H9 (cell line): ENCODE results near the gene SIK2. TPM values are rescaled to one million over a fixed set of nuclear protein-coding genes. Genes with fewer than 3 reads are reported as not detected.

Source experiments
- DNase-seq: peaks from one replicate; pipeline ENCODE4 v3.0.0-alpha.2; 2017
- H2AFZ ChIP-seq: one replicate; pipeline ENCODE4 v1.6.1; 2013; ENCODE audit warnings: mild to moderate bottlenecking, low read length, control low read depth, moderate library complexity
- H2AK5ac ChIP-seq: 2 replicates; pipeline ENCODE4 v1.6.1; 2013; ENCODE audit warnings: low read length, control low read depth, mixed read lengths; ENCODE audit not compliant: insufficient read length
- H2BK120ac ChIP-seq: one replicate; pipeline ENCODE4 v1.6.1; 2013; ENCODE audit warnings: low read depth, mild to moderate bottlenecking, low read length, control low read depth, inconsistent platforms; ENCODE audit not compliant: poor library complexity, severe bottlenecking
- H2BK12ac ChIP-seq: 2 replicates; pipeline ENCODE4 v1.6.1; 2013; ENCODE audit warnings: low read length, control low read depth, mixed read lengths, low read depth; ENCODE audit not compliant: insufficient read length
- H2BK15ac ChIP-seq: 2 replicates; pipeline ENCODE4 v1.6.1; 2013; ENCODE audit warnings: low read depth, low read length, control low read depth
- H2BK20ac ChIP-seq: one replicate; pipeline ENCODE4 v1.6.1; 2013; ENCODE audit warnings: low read depth, mild to moderate bottlenecking, low read length, control low read depth, inconsistent platforms; ENCODE audit not compliant: poor library complexity, severe bottlenecking
- H2BK5ac ChIP-seq: 2 replicates; pipeline ENCODE4 v1.6.1; 2013; ENCODE audit warnings: low read length, control low read depth, mixed read lengths; ENCODE audit not compliant: insufficient read length
- H3K14ac ChIP-seq: 2 replicates; pipeline ENCODE4 v1.6.1; 2013; ENCODE audit warnings: low read length, control low read depth; ENCODE audit not compliant: insufficient read depth
- H3K18ac ChIP-seq: 2 replicates; pipeline ENCODE4 v1.6.1; 2013; ENCODE audit warnings: low read depth, mild to moderate bottlenecking, mixed read lengths, low read length, control low read depth; ENCODE audit not compliant: insufficient read length
- H3K23ac ChIP-seq: 2 replicates; pipeline ENCODE4 v1.6.1; 2013; ENCODE audit warnings: low read length, control low read depth, mixed read lengths, low read depth; ENCODE audit not compliant: insufficient read length
- H3K23me2 ChIP-seq: 2 replicates; pipeline ENCODE4 v1.6.1; 2013; ENCODE audit warnings: low read depth, mild to moderate bottlenecking, mixed read lengths, low read length, control low read depth; ENCODE audit not compliant: insufficient read length, poor library complexity, severe bottlenecking
- H3K27ac ChIP-seq: 2 replicates; pipeline ENCODE4 v1.5.1; 2013; ENCODE audit warnings: low read length, control low read depth, mixed read lengths, low read depth; ENCODE audit not compliant: insufficient read length
- H3K27me3 ChIP-seq: 2 replicates; pipeline ENCODE4 v1.6.1; 2013; ENCODE audit warnings: low read length, control low read depth, inconsistent platforms; ENCODE audit not compliant: insufficient read depth
- H3K4ac ChIP-seq: 2 replicates; pipeline ENCODE4 v1.6.1; 2013; ENCODE audit warnings: low read depth, mild to moderate bottlenecking, control low read depth, inconsistent platforms, low read length, moderate library complexity
- H3K4me1 ChIP-seq: 2 replicates; pipeline ENCODE4 v1.6.1; 2013; ENCODE audit warnings: low read length, control low read depth, inconsistent platforms; ENCODE audit not compliant: insufficient read depth
- H3K4me2 ChIP-seq: 2 replicates; pipeline ENCODE4 v1.6.1; 2013; ENCODE audit warnings: low read length, control low read depth, mixed read lengths; ENCODE audit not compliant: insufficient read length, insufficient read depth
- H3K56ac ChIP-seq: 2 replicates; pipeline ENCODE4 v1.6.1; 2013; ENCODE audit warnings: low read depth, mild to moderate bottlenecking, mixed read lengths, low read length, control low read depth; ENCODE audit not compliant: insufficient read length
- H3K79me1 ChIP-seq: 2 replicates; pipeline ENCODE4 v1.6.1; 2013; ENCODE audit warnings: low read depth, mild to moderate bottlenecking, moderate library complexity, low read length, control low read depth, inconsistent platforms; ENCODE audit not compliant: insufficient read depth, poor library complexity, severe bottlenecking
- H3K79me2 ChIP-seq: 2 replicates; pipeline ENCODE4 v1.6.1; 2013; ENCODE audit warnings: low read length, control low read depth, inconsistent platforms; ENCODE audit not compliant: insufficient read depth
- H3K9ac ChIP-seq: 2 replicates; pipeline ENCODE4 v1.6.1; 2013; ENCODE audit warnings: low read length, control low read depth, mixed read lengths; ENCODE audit not compliant: insufficient read length; ENCODE audit errors: extremely low read depth
- H3K9me3 ChIP-seq: one replicate; pipeline ENCODE4 v1.6.1; 2013; ENCODE audit warnings: low read depth, low read length, inconsistent platforms; ENCODE audit not compliant: control insufficient read depth
- H3T11ph ChIP-seq: one replicate; pipeline ENCODE4 v1.6.1; 2013; ENCODE audit warnings: mild to moderate bottlenecking, low read length, control low read depth, inconsistent platforms
- H4K20me1 ChIP-seq: one replicate; pipeline ENCODE4 v1.6.1; 2013; ENCODE audit not compliant: control insufficient read depth, insufficient read length, insufficient read depth
- H4K5ac ChIP-seq: 2 replicates; pipeline ENCODE4 v1.6.1; 2013; ENCODE audit warnings: low read depth, mild to moderate bottlenecking, mixed read lengths, low read length, control low read depth; ENCODE audit not compliant: insufficient read length
- H4K8ac ChIP-seq: replicated peaks from 2 replicates; pipeline ENCODE4 v1.6.1; 2013; ENCODE audit warnings: low read length, control low read depth, mixed read lengths, low read depth; ENCODE audit not compliant: insufficient read length
- H4K91ac ChIP-seq: 2 replicates; pipeline ENCODE4 v1.6.1; 2013; ENCODE audit warnings: low read depth, mild to moderate bottlenecking, moderate library complexity, mixed read lengths, low read length, control low read depth; ENCODE audit not compliant: insufficient read length
- H3K27ac Mint-ChIP-seq, 3 experiments: 2 replicates in 2 of 3; 3 replicates in 1 of 3; pipeline ENCODE4 v1.8.0; 2020 to 2021; ENCODE audit warnings: mixed read lengths in 3 of 3, mild to moderate bottlenecking in 1 of 3, moderate library complexity in 1 of 3
- H3K27me3 Mint-ChIP-seq: 2 replicates; pipeline ENCODE4 v1.8.0; 2021; ENCODE audit warnings: low read depth, mild to moderate bottlenecking, moderate library complexity, mixed read lengths
- H3K36me3 Mint-ChIP-seq, 3 experiments: 2 replicates in 2 of 3; 3 replicates in 1 of 3; pipeline ENCODE4 v1.8.0; 2020 to 2021; ENCODE audit warnings: low read depth in 3 of 3, mixed read lengths in 3 of 3; ENCODE audit not compliant: insufficient read depth in 1 of 3
- H3K4me1 Mint-ChIP-seq, 2 experiments: 2 replicates each; pipeline ENCODE4 v1.8.0; 2020; ENCODE audit warnings: mixed read lengths in 2 of 2
- H3K4me3 Mint-ChIP-seq, 2 experiments: 2 replicates in 1 of 2; 3 replicates in 1 of 2; pipeline ENCODE4 v1.8.0; 2020 to 2021; ENCODE audit warnings: mild to moderate bottlenecking in 2 of 2, mixed read lengths in 2 of 2, moderate library complexity in 1 of 2
- H3K9me3 Mint-ChIP-seq, 2 experiments: 2 replicates in 1 of 2; 3 replicates in 1 of 2; pipeline ENCODE4 v1.8.0; 2020; ENCODE audit warnings: mild to moderate bottlenecking in 2 of 2, mixed read lengths in 2 of 2, moderate library complexity in 1 of 2
- CTCF ChIP-seq: fragments of 200-600 bp; sonication (generic); conservative IDR thresholded peaks from 3 replicates; pipeline ENCODE4 v1.8.0; 2021; ENCODE audit warnings: antibody characterized with exemption, mild to moderate bottlenecking
- WGBS: extraction: QIAGEN DNeasy Blood & Tissue Kit; methylation state at CpG from one replicate; pipeline ENCODE4 v1.1.7; 2013; ENCODE audit warnings: missing lambda C conversion rate, low lambda C conversion rate, mixed read lengths; ENCODE audit not compliant: insufficient read length; ENCODE audit errors: extremely low coverage; 5-methylcytosine and 5-hydroxymethylcytosine counted together
- total RNA-seq: library from RNA; stranded (reverse); gene quantifications from 2 replicates; pipeline ENCODE4 v1.2.1, GENCODE V29; 2021

The SIK2 gene
- total RNA-seq, 1 experiment from 2014 or later = 7.5 TPM

- Histone ChIP-seq H3K4me1 (peaks cover 4% of the 10 kb centered on the region; the same call in 1 of the 2 replicates), H4K91ac (no peak overlapping the region), H4K5ac (no peak overlapping the region), H3K4me2 (no peak overlapping the region), H3K56ac (no peak overlapping the region), H2BK12ac (no peak overlapping the region), H3K23me2 (no peaks in the 10 kb centered on the region), H3K18ac (no peak overlapping the region), H3K9me3 (no peaks in the 10 kb centered on the region), H3K9ac (no peak overlapping the region), H2BK20ac (no peak overlapping the region), H3T11ph (no peak overlapping the region), H4K20me1 (no peaks in the 10 kb centered on the region), H3K79me2 (no peaks in the 10 kb centered on the region), H3K14ac (no peak overlapping the region), H3K27me3 (no peaks in the 10 kb centered on the region), H4K8ac (no peak overlapping the region), H3K79me1 (no peaks in the 10 kb centered on the region), H2AK5ac (no peak overlapping the region), H2BK5ac (no peak overlapping the region), H2BK15ac (no peak overlapping the region), H3K27ac (no peak overlapping the region), H3K23ac (no peak overlapping the region), H2AFZ (no peak overlapping the region), H3K4ac (no peak overlapping the region), H2BK120ac (no peak overlapping the region)
- TF ChIP-seq CTCF = no peak
- WGBS = no CpG with 5 or more reads among the region's 1 CpG
- Mint-ChIP-seq H3K4me1 (peaks cover 13 to 17% of the 10 kb centered on the region in 2 experiments), H3K27ac (no peak overlapping the region), H3K27me3 (no peaks in the 10 kb centered on the region), H3K9me3 (no peaks in the 10 kb centered on the region), H3K4me3 (no peak overlapping the region), H3K36me3 (peaks cover 0 to under 1% (median 0%) of the 10 kb centered on the region in 3 experiments; a peak in 1 of 7 replicates)
- DNase-seq = no peak
Measured at GRCh38 chr11:111699579-111700156, 97.4 kb downstream of the SIK2 start.
